Measurements from ENCODE around the gene MAF. TPM values are rescaled to one million over a fixed set of nuclear protein-coding genes. Genes with fewer than 3 reads are reported as not detected.

MAF gene
- total and polyA plus RNA-seq, 9 of the 15 experiments (the other 6 are each of a cell fraction or from before 2014, with no cell fraction given) = 0.01 to 0.18 TPM; not detected in 7

- TF ChIP-seq ETV6 (IDR thresholded peaks at IDR 0.05; ENCODE audit: borderline replicate concordance in 1 of 2, low read depth in 2 of 2, low read length in 1 of 2) = no peak
- TF ChIP-seq ETV6 (CRISPR knock-in tag; IDR thresholded peaks at IDR 0.05; ENCODE audit: borderline replicate concordance) = no peak
Observed at GRCh38 chr16:79554912-79555311, 45.6 kb downstream of the MAF start (continued).

DNA sequence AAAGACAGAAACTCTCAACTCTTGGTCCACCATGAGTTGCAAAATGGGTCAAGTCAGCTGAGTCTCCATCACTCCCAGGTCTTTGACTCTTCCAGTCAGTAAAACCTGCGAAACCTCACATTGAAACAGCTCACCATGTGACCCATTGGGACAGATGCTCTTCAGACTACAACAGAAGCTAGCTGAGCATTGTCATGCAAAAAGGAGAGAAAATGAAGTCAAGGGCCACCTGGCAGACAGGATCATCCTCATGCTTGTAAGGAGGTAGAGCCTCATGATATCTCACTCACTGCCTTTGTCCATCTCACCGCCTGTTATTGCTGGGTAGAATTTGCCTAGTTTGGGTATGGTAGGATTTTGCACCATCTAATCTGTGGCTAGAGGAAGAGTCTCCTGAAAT is 50.2 kb downstream of the MAF start:
- H3K4me1 ChIP-seq (replicated peaks in 1 of 2; ENCODE audit: control insufficient read depth in 2 of 2, insufficient read depth in 2 of 2, low read length in 2 of 2) = no peaks in the 10 kb centered on the region
- ATAC-seq = no peak
- no peak overlapping the region for H3K4me3 ChIP-seq
- H3K9me1 ChIP-seq (ENCODE audit: control insufficient read depth, insufficient read depth, low read length) = no peaks in the 10 kb centered on the region
- no peak overlapping the region for H3K4me2 ChIP-seq (ENCODE audit: insufficient read depth, low read length)
- H3K9me3 ChIP-seq (replicated peaks; ENCODE audit: control insufficient read depth, insufficient read depth, low read depth, low read length) = no peaks in the 10 kb centered on the region
- H3K9ac ChIP-seq (ENCODE audit: insufficient read depth in 1 of 2, low read depth in 2 of 2, low read length in 2 of 2) = no peak overlapping the region
- WGBS (ENCODE audit: insufficient coverage, low coverage, missing lambda C conversion rate) = 0% methylated on average over 2 of the region's 2 CpGs
- TF ChIP-seq ZZZ3 (IDR thresholded peaks at IDR 0.05) = no peak
- TF ChIP-seq KAT2B (IDR thresholded peaks at IDR 0.05; ENCODE audit: low read depth, low read length) = no peak
- TF ChIP-seq ADNP (tag; IDR thresholded peaks at IDR 0.05) = no peak
- TF ChIP-seq, protein P1, sequence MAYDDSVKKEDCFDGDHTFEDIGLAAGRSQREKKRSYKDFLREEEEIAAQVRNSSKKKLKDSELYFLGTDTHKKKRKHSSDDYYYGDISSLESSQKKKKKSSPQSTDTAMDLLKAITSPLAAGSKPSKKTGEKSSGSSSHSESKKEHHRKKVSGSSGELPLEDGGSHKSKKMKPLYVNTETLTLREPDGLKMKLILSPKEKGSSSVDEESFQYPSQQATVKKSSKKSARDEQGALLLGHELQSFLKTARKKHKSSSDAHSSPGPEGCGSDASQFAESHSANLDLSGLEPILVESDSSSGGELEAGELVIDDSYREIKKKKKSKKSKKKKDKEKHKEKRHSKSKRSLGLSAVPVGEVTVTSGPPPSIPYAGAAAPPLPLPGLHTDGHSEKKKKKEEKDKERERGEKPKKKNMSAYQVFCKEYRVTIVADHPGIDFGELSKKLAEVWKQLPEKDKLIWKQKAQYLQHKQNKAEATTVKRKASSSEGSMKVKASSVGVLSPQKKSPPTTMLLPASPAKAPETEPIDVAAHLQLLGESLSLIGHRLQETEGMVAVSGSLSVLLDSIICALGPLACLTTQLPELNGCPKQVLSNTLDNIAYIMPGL (CRISPR knock-in tag; IDR thresholded peaks at IDR 0.05) = no peak
- TF ChIP-seq EHMT2 (IDR thresholded peaks at IDR 0.05) = no peak
- no peak for TF ChIP-seq ARNT (IDR thresholded peaks at IDR 0.05)
- no peak for TF ChIP-seq ZFP36 (IDR thresholded peaks at IDR 0.05; ENCODE audit: low read depth, low read length, partially characterized antibody)
- TF ChIP-seq HDAC8 (tag; IDR thresholded peaks at IDR 0.05) = no peak
- TF ChIP-seq NR2C1 (IDR thresholded peaks at IDR 0.05) = no peak
- TF ChIP-seq NR2C1 (tag; IDR thresholded peaks at IDR 0.05) = no peak
- TF ChIP-seq GATA2 (CRISPR knock-in tag; IDR thresholded peaks at IDR 0.05) = no peak
- TF ChIP-seq SMAD2 (IDR thresholded peaks at IDR 0.05; ENCODE audit: low read depth, low read length) = no peak
- TF ChIP-seq JUNB (CRISPR knock-in tag; conservative IDR thresholded peaks at IDR 0.05) = no peak
- no peak for TF ChIP-seq PTTG1 (tag; IDR thresholded peaks at IDR 0.05; ENCODE audit: low read depth)
- no peak for TF ChIP-seq ELF4 (CRISPR knock-in tag; IDR thresholded peaks at IDR 0.05)
- no peak for TF ChIP-seq SRF (CRISPR knock-in tag; IDR thresholded peaks at IDR 0.05)
- TF ChIP-seq BCOR (IDR thresholded peaks at IDR 0.05) = no peak
- no peak for TF ChIP-seq POLR2A (conservative IDR thresholded peaks at IDR 0.05)
- no peak for TF ChIP-seq POLR2AphosphoS2 (IDR thresholded peaks at IDR 0.05; ENCODE audit: low read length)
- no peak for TF ChIP-seq EP300 (IDR thresholded peaks at IDR 0.05; ENCODE audit: low read length)
- BruUV-seq (replicated peaks) = no TSS peak
- intact Hi-C loops (cut with micrococcal nuclease) (no loop called here), in situ Hi-C loops (cut with MboI) (no loop called here)
- no peak overlapping the region for H2AFZ ChIP-seq (ENCODE audit: low read depth, low read length)
- peaks cover 0 to 24% of the 10 kb centered on the region in 2 experiments; a peak in 2 of 5 replicates for H3K27me3 ChIP-seq (ENCODE audit: control insufficient read depth in 2 of 2, insufficient read depth in 2 of 2, low read length in 2 of 2)
- ChIA-PET CTCF (ENCODE audit: low intra/inter-chr PET ratio) (no interaction called here), POLR2A (no interaction called here)
- H3K79me2 ChIP-seq (ENCODE audit: control insufficient read depth, insufficient read depth, low read length) = no peaks in the 10 kb centered on the region
- no peaks in the 10 kb centered on the region for H3K36me3 ChIP-seq (ENCODE audit: control insufficient read depth, insufficient read depth, low read length)
- no peaks in the 10 kb centered on the region; the same call in 1 of the 2 replicates for H4K20me1 ChIP-seq (replicated peaks; ENCODE audit: control insufficient read depth, insufficient read depth, low read length)
- no peak for FAIRE-seq
- no peak for DNase-seq (ENCODE audit: extremely low read depth in 1 of 4, low spot score in 3 of 4)
- H3K27ac ChIP-seq (ENCODE audit: extremely low read depth, low read depth, low read length) = no peak overlapping the region
